C4-2B (cell line): Measurements from ENCODE around the gene DPY19L2.
"Not testable (repeated sequence)": the region's sequence is repeated elsewhere in the genome, so short reads cannot be mapped to it uniquely, and the experiment has no call there.

ENCODE experiments used
- CTCF ChIP-seq: fragments of 450-650 bp; conservative IDR thresholded peaks from 2 replicates; pipeline ENCODE4 v1.5.1; 2017; ENCODE audit warnings: mild to moderate bottlenecking
- ZFX ChIP-seq: fragments of 450-650 bp; IDR thresholded peaks from 2 replicates; pipeline ENCODE4 v1.6.1; 2017

GRCh38 chr12:63615544-63615943, 52.7 kb downstream of the DPY19L2 start:
- TF ChIP-seq CTCF, ZFX: not testable (repeated sequence)
